ENCODE measurements around the gene SLC22A15.

SLC22A15 gene

GRCh38 chr1:116107371-116107770, 131.1 kb downstream of the SLC22A15 start:
- no peak for DNase-seq (ENCODE audit: low read depth)
- TF ChIP-seq MAX (IDR thresholded peaks at IDR 0.05; ENCODE audit: low read depth, low read length) (no peak), POLR2A (IDR thresholded peaks at IDR 0.05; ENCODE audit: extremely low read depth, insufficient read length) (no peak), MYC (IDR thresholded peaks at IDR 0.05; ENCODE audit: low read depth, low read length) (no peak)
- H3K4me3 ChIP-seq (ENCODE audit: low read depth, low read length) = no peak overlapping the region

GRCh38 chr1:116110567-116111523, 134.5 kb downstream of the SLC22A15 start, which contains the start of gene MAB21L3:
Gene MAB21L3, plus strand, starts transcription at chr1:116111399. Its CDS starts 1,217 bp downstream, at chr1:116112616.
- H3K4me3 ChIP-seq (ENCODE audit: low read depth, low read length) = no peak within 1 kb of the TSS
- peak; percentile 48 for DNase-seq (ENCODE audit: low read depth)
- peak; percentile 26; the same call in 1 of the 2 replicates for TF ChIP-seq MYC (IDR thresholded peaks at IDR 0.05; ENCODE audit: low read depth, low read length)
- TF ChIP-seq MAX (IDR thresholded peaks at IDR 0.05; ENCODE audit: low read depth, low read length) = 0 out of 2 replicates have a peak, but pooled peaks have one; percentile 19
- no peak for TF ChIP-seq POLR2A (IDR thresholded peaks at IDR 0.05; ENCODE audit: extremely low read depth, insufficient read length)
- no peak for TF ChIP-seq CTCF (IDR thresholded peaks at IDR 0.05; ENCODE audit: low read depth, low read length)

- DNase-seq (ENCODE audit: low read depth) = no peak
- TF ChIP-seq MYC (IDR thresholded peaks at IDR 0.05; ENCODE audit: low read depth, low read length) (no peak), MAX (IDR thresholded peaks at IDR 0.05; ENCODE audit: low read depth, low read length) (no peak), POLR2A (IDR thresholded peaks at IDR 0.05; ENCODE audit: extremely low read depth, insufficient read length) (no peak), CTCF (IDR thresholded peaks at IDR 0.05; ENCODE audit: low read depth, low read length) (no peak)
- no peak overlapping the region for H3K4me3 ChIP-seq (ENCODE audit: low read depth, low read length)
Observed at GRCh38 chr1:116111524-116112021, 135.3 kb downstream of the SLC22A15 start.

GRCh38 chr1:116112388-116113140, 136.3 kb downstream of the SLC22A15 start:
- TF ChIP-seq MAX (IDR thresholded peaks at IDR 0.05; ENCODE audit: low read depth, low read length) (no peak), MYC (IDR thresholded peaks at IDR 0.05; ENCODE audit: low read depth, low read length) (no peak), CTCF (IDR thresholded peaks at IDR 0.05; ENCODE audit: low read depth, low read length) (no peak), POLR2A (IDR thresholded peaks at IDR 0.05; ENCODE audit: extremely low read depth, insufficient read length) (no peak)
- DNase-seq (ENCODE audit: low read depth) = no peak
- no peak overlapping the region for H3K4me3 ChIP-seq (ENCODE audit: low read depth, low read length)

- H3K4me3 ChIP-seq (ENCODE audit: low read depth, low read length) = no peak overlapping the region
- TF ChIP-seq MAX (IDR thresholded peaks at IDR 0.05; ENCODE audit: low read depth, low read length) = no peak
- TF ChIP-seq CTCF (IDR thresholded peaks at IDR 0.05; ENCODE audit: low read depth, low read length) = no peak
- TF ChIP-seq MYC (IDR thresholded peaks at IDR 0.05; ENCODE audit: low read depth, low read length) = no peak
- no peak for TF ChIP-seq POLR2A (IDR thresholded peaks at IDR 0.05; ENCODE audit: extremely low read depth, insufficient read length)
- DNase-seq (ENCODE audit: low read depth) = no peak
Observed at GRCh38 chr1:116113615-116114014, 137.3 kb downstream of the SLC22A15 start.
